ENCODE data around the gene CNOT6.

DNA sequence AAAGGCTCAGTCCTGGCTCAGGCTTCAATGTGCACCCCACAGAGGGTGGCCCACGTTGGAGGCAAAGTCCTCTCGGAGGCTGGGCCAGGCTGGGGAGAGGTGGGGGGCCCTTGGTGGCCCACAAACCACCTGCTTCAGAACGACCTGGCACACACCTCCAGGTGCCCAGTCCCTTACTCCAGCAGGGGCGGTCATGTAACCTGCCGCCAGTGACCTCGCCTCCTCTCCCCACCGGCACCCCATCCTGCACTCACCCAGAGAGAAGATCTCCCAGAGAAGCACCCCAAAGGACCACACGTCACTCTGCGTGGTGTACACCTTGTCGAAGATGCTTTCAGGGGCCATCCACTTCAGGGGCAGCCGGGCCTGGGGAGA lies 119.6 kb downstream of the CNOT6 start:
- TF ChIP-seq, protein P1, sequence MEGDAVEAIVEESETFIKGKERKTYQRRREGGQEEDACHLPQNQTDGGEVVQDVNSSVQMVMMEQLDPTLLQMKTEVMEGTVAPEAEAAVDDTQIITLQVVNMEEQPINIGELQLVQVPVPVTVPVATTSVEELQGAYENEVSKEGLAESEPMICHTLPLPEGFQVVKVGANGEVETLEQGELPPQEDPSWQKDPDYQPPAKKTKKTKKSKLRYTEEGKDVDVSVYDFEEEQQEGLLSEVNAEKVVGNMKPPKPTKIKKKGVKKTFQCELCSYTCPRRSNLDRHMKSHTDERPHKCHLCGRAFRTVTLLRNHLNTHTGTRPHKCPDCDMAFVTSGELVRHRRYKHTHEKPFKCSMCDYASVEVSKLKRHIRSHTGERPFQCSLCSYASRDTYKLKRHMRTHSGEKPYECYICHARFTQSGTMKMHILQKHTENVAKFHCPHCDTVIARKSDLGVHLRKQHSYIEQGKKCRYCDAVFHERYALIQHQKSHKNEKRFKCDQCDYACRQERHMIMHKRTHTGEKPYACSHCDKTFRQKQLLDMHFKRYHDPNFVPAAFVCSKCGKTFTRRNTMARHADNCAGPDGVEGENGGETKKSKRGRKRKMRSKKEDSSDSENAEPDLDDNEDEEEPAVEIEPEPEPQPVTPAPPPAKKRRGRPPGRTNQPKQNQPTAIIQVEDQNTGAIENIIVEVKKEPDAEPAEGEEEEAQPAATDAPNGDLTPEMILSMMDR (conservative IDR thresholded peaks at IDR 0.05 in 1 of 2, IDR thresholded peaks at IDR 0.05 in 1 of 2; ENCODE audit: low read depth in 1 of 2, low read length in 2 of 2), result no peak
- TF ChIP-seq EZH2 (IDR thresholded peaks at IDR 0.05; ENCODE audit: low read length, missing control alignments), result no peak

Data from fibroblast of lung (primary cell).